ENCODE results near the gene UGT2B15.
"Not testable (repeated sequence)": the region's sequence is repeated elsewhere in the genome, so short reads cannot be mapped to it uniquely, and the experiment has no call there.

Gene UGT2B15

DNA sequence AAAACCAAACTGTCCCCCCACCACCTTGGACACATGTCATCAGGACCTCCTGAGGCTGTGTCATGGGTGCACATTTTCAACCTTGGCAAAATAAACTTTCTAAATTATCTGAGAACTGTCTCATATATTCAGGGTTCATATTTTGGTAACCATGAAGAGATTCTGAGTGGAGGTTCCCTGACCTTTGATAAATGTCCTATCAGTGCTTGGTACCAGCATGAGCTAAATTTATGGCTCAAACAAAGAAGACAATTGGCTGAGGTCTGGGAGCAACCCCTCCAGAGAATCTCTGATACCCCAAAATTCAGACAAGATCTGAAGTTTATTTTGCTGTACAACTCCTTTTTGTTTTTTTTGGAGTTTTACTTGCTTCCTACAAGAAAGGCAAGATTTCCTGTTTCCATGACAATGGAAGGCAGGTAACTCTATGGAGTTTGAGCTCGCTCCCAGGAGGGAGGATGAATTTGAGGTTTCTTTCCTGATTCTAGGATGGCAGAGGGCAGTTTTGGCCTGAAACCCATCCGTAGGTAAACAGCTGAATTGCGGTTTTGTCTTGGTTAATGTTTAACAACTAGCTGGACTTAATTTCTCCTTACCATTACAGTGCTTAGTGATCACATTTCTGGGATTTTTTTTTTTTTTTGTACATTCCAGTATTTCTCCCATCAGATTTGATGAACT, 14.5 kb downstream of the UGT2B15 start:
- no peak for DNase-seq (ENCODE audit: low read depth)

DNA sequence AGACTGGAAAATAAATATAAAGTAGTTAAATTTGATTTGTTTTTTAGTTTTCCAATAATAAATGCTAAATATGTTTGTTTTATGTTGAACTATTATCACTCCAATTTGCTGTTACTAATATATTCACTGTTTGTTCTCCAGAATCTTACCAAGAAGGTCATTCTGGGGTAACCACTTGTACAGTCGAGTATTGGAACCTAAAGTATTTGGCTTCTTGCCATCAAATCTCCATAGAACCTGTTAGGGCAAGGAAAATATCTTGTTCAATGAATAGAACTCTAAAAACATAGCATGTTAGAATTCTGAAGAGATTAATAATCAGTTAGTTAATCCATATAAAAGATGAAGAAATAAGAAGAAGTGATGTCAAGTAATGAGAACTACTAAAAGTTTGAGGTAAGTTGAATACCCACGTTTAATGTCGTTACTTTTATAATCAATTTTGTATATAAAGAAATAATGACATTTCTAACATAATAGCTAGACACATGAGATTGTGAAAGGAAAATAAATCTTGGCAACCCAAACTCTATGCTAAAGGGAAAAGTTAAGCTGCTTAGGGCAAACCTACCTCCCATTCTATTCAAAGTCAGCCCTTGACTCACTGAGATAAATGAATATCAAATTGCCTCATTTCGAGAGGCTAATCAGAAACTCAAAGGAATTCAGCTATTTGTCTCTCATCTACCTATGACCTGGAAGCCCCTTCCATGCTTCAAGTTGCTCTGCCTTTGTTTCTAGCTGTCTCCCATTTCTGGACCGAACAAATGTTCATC, 15.3 kb downstream of the UGT2B15 start:
- no peak for DNase-seq (ENCODE audit: low read depth)

GRCh38 chr4:68651932-68652331, 18.5 kb downstream of the UGT2B15 start:
- DNase-seq (ENCODE audit: low read depth) = no peak

- DNase-seq (ENCODE audit: low read depth) = no peak
Measured at GRCh38 chr4:68630371-68630770, 40.1 kb downstream of the UGT2B15 start.

- DNase-seq (ENCODE audit: low read depth) = not testable (repeated sequence)
Measured at GRCh38 chr4:68622731-68623130, 47.7 kb downstream of the UGT2B15 start.

- no peak for DNase-seq (ENCODE audit: low read depth)
Measured at GRCh38 chr4:68617003-68617698, 53.3 kb downstream of the UGT2B15 start.

GRCh38 chr4:68615699-68616422, 54.6 kb downstream of the UGT2B15 start:
- no peak for DNase-seq (ENCODE audit: low read depth)

GRCh38 chr4:68613752-68614151, 56.7 kb downstream of the UGT2B15 start:
- DNase-seq (ENCODE audit: low read depth) = no peak

DNA sequence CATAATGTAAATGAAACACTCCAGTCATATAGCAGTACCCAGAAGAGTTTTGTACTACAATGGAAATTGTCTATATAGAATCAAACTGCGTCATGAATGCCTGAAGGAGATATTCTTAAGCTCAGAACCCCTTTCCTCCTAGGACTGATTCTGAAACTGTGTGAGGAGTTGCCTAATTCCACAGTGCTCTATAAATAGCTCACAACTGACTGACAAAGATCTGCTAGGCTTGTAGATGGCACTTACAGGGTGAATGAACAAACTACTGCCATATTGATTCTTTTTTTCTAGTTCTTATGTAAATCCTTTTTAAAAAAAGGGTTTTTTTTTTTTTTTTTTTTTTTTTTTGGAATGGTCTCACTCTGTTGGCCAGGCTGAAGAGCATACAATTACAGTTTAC, 64.2 kb downstream of the UGT2B15 start:
- DNase-seq (ENCODE audit: low read depth) = no peak

GRCh38 chr4:68599150-68599549, 71.3 kb downstream of the UGT2B15 start:
- no peak for DNase-seq (ENCODE audit: low read depth)

DNA sequence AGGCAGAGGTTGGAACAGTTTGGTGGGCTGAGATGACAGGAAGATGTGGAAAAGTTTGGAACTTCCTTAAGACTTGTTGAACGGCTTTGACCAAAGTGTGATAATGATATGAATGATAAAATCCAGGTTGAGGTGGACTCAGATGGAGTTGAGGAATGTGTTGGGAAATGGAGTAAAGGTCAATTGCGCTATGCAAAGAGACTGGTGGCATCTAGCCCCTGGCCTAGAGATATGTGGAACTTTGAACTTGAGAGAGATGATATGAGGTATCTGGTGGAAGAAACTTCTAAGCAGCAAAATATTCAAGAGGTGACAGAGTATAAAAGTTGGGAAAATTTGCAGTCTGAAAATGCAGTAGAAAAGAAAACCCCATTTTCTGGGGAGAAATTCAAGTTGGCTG, 73.0 kb downstream of the UGT2B15 start:
- no peak for DNase-seq (ENCODE audit: low read depth)

Measured in T-helper 22 cell (primary cell).